Erythroblast (primary cell): ENCODE data around the gene G6PC1.
"Not testable (repeated sequence)": the region's sequence is repeated elsewhere in the genome, so short reads cannot be mapped to it uniquely, and the experiment has no call there.

ENCODE experiments used
- DNase-seq, 2 experiments: peaks; one replicate each; lab custom pipeline; 2025; lab: John Stamatoyannopoulos, UW
- GATA1 ChIP-seq: IDR thresholded peaks from 2 replicates; pipeline ENCODE4 v1.6.1; 2011; ENCODE audit warnings: low read depth, mild to moderate bottlenecking, control low read depth, low read length, moderate library complexity
- POLR2A ChIP-seq: IDR thresholded peaks from 2 replicates; pipeline ENCODE4 v1.6.1; 2011; ENCODE audit warnings: mild to moderate bottlenecking, low read length

G6PC1 gene

DNA sequence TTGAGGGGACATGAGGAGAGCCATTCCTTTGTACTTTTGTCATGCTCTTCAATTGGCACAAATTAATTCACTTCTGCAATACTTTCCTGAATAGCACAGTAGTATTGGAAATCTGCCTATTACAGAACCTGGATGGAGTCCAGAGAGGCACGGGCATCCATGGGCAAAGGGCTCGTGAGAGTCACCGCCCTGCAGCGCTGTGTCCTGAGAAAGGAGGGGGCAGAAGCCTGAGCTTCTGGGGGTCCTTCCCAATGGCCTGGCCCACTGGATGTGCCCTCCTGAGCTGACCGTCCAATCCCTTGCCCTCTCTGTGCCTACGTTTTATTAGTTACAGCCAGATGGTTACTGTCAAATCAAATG is 3.5 kb downstream of the G6PC1 start:
- DNase-seq, result no peak
- no peak for TF ChIP-seq POLR2A
- no peak for TF ChIP-seq GATA1

- TF ChIP-seq POLR2A, result no peak
- no peak for TF ChIP-seq GATA1
- DNase-seq, result no peak
Measured at GRCh38 chr17:42906772-42907446, 6.3 kb downstream of the G6PC1 start.

GRCh38 chr17:42908872-42909700 is 8.5 kb downstream of the G6PC1 start:
- DNase-seq, result no peak
- TF ChIP-seq GATA1, result no peak
- no peak for TF ChIP-seq POLR2A

- no peak for DNase-seq
- TF ChIP-seq GATA1 (no peak), POLR2A (no peak)
Measured at GRCh38 chr17:42913522-42913921, 12.9 kb downstream of the G6PC1 start.

DNA sequence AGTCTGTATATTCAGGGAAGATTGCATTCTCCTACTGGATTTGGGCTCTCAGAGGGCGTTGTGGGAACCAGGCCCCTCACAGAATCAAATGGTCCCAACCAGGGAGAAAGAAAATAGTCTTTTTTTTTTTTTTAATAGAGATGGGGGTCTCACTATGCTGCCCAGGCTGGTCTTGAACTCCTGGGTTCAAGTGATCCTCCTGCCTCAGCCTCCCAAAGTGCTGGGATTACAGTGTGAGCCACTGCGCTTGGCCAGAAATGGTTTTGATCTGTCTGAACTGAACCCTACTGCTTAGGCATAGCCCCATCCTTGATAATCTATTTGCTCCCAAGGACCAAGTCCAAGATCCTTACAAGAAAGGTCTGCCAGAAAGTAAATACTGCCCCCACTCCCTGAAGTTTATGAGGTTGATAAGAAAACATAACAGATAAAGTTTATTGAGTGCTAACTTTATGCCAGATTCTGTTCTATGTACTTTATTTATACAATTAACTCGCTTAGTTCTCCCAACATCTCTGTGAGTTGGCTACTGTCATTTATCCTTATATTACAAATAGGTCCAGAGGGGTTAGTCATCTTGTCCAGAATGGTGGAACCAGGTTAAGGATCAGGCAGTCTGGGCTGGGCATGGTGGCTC is 13.5 kb downstream of the G6PC1 start:
- TF ChIP-seq POLR2A (no peak), GATA1 (no peak)
- DNase-seq, result no peak

GRCh38 chr17:42915288-42915687 is 14.7 kb downstream of the G6PC1 start:
- DNase-seq, result not testable (repeated sequence)

GRCh38 chr17:42916388-42917235 is 16.0 kb downstream of the G6PC1 start:
- DNase-seq, result not testable (repeated sequence)

GRCh38 chr17:42917236-42917603 is 16.6 kb downstream of the G6PC1 start:
- TF ChIP-seq GATA1 (no peak), POLR2A (no peak)
- no peak for DNase-seq

GRCh38 chr17:42918902-42919521 is 18.4 kb downstream of the G6PC1 start:
- DNase-seq, result no peak
- TF ChIP-seq GATA1 (no peak), POLR2A (no peak)

DNA sequence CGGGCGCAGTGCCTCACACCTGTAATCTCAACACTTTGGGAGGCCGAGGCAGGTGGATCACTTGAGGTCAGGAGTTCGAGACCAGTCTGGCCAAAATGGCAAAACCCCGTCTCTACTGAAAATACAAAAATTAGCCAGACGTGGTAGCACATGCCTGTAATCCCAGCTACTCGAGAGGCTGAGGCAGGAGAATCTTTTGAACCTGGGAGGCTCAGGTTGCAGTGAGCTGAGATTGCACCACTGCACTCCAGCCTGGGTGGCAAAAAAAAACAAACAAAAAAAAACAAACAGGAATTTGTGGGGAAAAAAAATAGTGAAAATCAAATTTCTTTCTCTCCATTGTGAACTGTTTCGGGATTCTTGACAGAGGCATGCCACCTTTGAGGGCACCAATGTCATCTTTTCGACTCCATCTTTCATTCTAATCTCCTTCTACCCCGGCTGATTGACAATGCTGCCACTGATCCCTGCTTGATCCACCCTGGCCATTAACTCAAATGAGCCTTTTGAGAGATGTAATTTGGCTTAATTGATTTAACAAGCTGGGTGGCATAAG is 19.0 kb downstream of the G6PC1 start:
- DNase-seq, result not testable (repeated sequence)

DNA sequence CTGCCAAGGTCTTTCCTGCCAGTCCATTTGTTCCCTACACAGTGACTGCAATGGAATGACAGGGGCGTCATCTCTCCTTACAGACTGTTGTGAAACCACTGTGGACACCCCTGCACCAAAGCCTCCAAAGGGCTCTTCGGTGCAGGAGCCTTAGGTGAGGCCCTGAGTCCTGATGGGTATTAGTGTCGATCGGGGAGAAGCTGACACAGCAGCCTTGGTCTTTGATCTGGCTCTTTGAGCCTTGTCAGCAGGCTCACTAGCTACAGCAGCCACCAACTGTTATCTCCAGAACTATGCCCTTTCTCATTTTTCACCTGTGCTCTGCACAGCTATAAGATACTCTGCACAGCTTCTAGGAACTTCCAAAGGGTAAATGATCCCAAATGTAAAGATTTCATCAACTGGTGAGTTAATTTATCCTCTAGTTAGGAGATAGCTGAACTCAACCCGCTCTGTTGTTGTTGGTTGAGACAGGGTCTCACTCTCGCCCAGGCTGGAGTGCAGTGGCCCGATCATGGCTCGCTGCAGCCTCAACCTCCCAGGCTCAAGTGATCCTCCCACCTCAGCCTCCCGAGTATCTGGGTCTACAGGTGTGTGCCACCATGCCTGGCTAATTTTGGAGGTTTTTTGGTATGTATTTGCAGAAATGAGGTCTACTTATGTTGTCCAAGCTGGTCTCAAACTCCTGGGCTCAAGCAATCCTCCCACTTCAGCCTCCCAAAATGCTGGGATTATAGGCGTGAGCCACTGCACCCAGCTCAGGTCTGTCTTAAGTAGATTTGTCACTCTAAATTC is 19.7 kb downstream of the G6PC1 start:
- TF ChIP-seq GATA1 (no peak), POLR2A (no peak)
- DNase-seq, result no peak

- DNase-seq, result no peak
- TF ChIP-seq POLR2A, result no peak
- TF ChIP-seq GATA1, result no peak
Measured at GRCh38 chr17:42920922-42921321, 20.3 kb downstream of the G6PC1 start.
